Vagina (tissue), 2 donors: ENCODE data around the gene SPEM1.

Experiments used
- CTCF ChIP-seq, 3 experiments: fragments of 450-650 bp in 2 of 3; fragments of 200-600 bp in 1 of 3; sonication (generic) in 1 of 3; IDR thresholded peaks; one replicate each; pipeline ENCODE4 v1.5.1; 2017 to 2019; ENCODE audit warnings: antibody characterized with exemption in 3 of 3, mild to moderate bottlenecking in 2 of 3, moderate library complexity in 2 of 3
- POLR2A ChIP-seq, 2 donors: fragments of 450-650 bp; IDR thresholded peaks; one replicate each; pipeline ENCODE4 v1.6.1; 2017; ENCODE audit warnings: antibody characterized with exemption in 2 of 2, mild to moderate bottlenecking in 2 of 2, moderate library complexity in 2 of 2
- POLR2AphosphoS5 ChIP-seq, 2 donors: sonication (generic); formaldehyde crosslinking; IDR thresholded peaks; one replicate each; pipeline ENCODE4 v1.9.0; 2017; ENCODE audit warnings: antibody characterized with exemption in 2 of 2, mild to moderate bottlenecking in 2 of 2, low read depth in 1 of 2; ENCODE audit not compliant: insufficient read depth in 1 of 2

DNA sequence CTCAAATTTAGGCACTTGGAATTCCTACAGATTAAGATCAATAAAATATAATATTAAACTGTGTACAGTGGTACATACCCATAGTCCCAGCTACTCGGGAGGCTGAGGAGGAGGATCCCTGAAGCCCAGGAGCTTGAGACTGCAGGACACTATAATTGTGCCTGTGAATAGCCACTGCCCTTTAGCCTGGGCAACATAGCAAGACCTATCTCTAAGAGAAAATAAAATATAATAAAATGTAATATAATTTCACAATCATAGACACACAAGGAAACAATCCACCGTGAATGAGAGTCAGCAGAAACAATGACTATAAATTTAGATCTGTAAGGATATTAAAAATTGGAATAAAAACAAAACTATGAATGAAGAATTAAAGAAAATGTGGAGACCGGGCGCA lies 49.3 kb upstream of the SPEM1 start:
- TF ChIP-seq POLR2AphosphoS5 (IDR thresholded peaks at IDR 0.05; ENCODE audit: insufficient read depth in 1 of 2, low read depth in 1 of 2) (no peak), POLR2A (IDR thresholded peaks at IDR 0.05) (no peak), CTCF (IDR thresholded peaks at IDR 0.05) (no peak)
